Liver (tissue), 3 donors: ENCODE measurements around the gene PNMA6E.

Source experiments
- ATF3 ChIP-seq: IDR thresholded peaks from 2 replicates; pipeline ENCODE4 v1.6.1; 2016; ENCODE audit warnings: antibody characterized with exemption
- EGR1 ChIP-seq, 2 donors: IDR thresholded peaks; 2 replicates each; pipeline ENCODE4 v1.6.1; 2016 to 2018; ENCODE audit warnings: antibody characterized with exemption in 2 of 2, low read depth in 2 of 2
- GABPA ChIP-seq, 2 donors: IDR thresholded peaks in 1 of 2; conservative IDR thresholded peaks in 1 of 2; 2 replicates each; pipeline ENCODE4 v1.6.1; 2016; ENCODE audit warnings: antibody characterized with exemption in 2 of 2, mild to moderate bottlenecking in 1 of 2, moderate library complexity in 1 of 2
- NR2F2 ChIP-seq: IDR thresholded peaks from 2 replicates; pipeline ENCODE4 v1.6.1; 2016; ENCODE audit warnings: antibody characterized with exemption
- RAD21 ChIP-seq, 2 donors: IDR thresholded peaks; 2 replicates each; pipeline ENCODE4 v1.6.1; 2016; ENCODE audit warnings: antibody characterized with exemption in 2 of 2, mild to moderate bottlenecking in 2 of 2
- REST ChIP-seq: IDR thresholded peaks from 2 replicates; pipeline ENCODE4 v1.6.1; 2016; ENCODE audit warnings: antibody characterized with exemption, mild to moderate bottlenecking
- SP1 ChIP-seq: IDR thresholded peaks from 2 replicates; pipeline ENCODE4 v1.6.1; 2018; ENCODE audit warnings: antibody characterized with exemption, mild to moderate bottlenecking
- YY1 ChIP-seq: IDR thresholded peaks from 2 replicates; pipeline ENCODE4 v1.6.1; 2016; ENCODE audit warnings: antibody characterized with exemption, mild to moderate bottlenecking
- TF ChIP-seq, protein P1 (sequence below): fragments of 150-350 bp; IDR thresholded peaks from 2 replicates; pipeline ENCODE4 v1.5.1; 2017; ENCODE audit warnings: improper control_type of control experiment, low read depth, low read length; ENCODE audit not compliant: missing input control
- TF ChIP-seq, protein P2 (sequence below): IDR thresholded peaks from 2 replicates; pipeline ENCODE4 v1.6.1; 2016; ENCODE audit warnings: antibody characterized with exemption
- donor health status: healthy.
- donor health status: healthy.

DNA sequence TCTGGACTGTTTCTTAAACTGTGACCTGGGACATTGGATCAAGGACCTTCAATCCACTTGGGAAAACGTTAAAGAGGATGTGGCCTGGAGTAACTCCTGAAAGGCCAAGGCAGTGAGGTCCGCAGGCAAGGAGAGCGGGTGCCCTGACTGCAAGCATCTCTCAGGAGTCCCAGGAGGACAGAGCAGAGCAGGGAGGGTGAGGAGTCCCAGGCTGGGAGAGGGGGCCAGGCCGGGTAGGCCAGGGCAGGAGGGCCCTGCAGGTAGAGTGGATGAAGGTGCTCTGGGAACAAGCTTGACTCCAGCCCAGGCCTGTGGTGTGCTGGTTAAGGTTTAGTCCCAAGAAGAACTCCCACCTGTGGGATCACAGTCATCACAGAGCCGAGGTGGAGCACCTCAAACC is 13.8 kb downstream of the PNMA6E start:
- TF ChIP-seq, protein P1, sequence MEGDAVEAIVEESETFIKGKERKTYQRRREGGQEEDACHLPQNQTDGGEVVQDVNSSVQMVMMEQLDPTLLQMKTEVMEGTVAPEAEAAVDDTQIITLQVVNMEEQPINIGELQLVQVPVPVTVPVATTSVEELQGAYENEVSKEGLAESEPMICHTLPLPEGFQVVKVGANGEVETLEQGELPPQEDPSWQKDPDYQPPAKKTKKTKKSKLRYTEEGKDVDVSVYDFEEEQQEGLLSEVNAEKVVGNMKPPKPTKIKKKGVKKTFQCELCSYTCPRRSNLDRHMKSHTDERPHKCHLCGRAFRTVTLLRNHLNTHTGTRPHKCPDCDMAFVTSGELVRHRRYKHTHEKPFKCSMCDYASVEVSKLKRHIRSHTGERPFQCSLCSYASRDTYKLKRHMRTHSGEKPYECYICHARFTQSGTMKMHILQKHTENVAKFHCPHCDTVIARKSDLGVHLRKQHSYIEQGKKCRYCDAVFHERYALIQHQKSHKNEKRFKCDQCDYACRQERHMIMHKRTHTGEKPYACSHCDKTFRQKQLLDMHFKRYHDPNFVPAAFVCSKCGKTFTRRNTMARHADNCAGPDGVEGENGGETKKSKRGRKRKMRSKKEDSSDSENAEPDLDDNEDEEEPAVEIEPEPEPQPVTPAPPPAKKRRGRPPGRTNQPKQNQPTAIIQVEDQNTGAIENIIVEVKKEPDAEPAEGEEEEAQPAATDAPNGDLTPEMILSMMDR, result no peak
- TF ChIP-seq YY1 (no peak), RAD21 (IDR thresholded peaks at IDR 0.05) (no peak), GABPA (IDR thresholded peaks at IDR 0.05 in 1 of 2, conservative IDR thresholded peaks at IDR 0.05 in 1 of 2) (no peak), ATF3 (no peak), EGR1 (IDR thresholded peaks at IDR 0.05; ENCODE audit: low read depth in 2 of 2) (no peak), SP1 (no peak), REST (no peak), NR2F2 (no peak)
- TF ChIP-seq, protein P2, sequence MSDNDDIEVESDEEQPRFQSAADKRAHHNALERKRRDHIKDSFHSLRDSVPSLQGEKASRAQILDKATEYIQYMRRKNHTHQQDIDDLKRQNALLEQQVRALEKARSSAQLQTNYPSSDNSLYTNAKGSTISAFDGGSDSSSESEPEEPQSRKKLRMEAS, result no peak
